Suprapubic skin (tissue), 4 donors: ENCODE data around the gene GKAP1. TPM values are rescaled to one million over a fixed set of nuclear protein-coding genes. Genes with fewer than 3 reads are reported as not detected.
"Not testable (repeated sequence)": the region's sequence is repeated elsewhere in the genome, so short reads cannot be mapped to it uniquely, and the experiment has no call there.

Experiments
- DNase-seq, 2 donors: peaks; one replicate each; pipeline ENCODE4 v3.0.0-alpha.2; 2019; ENCODE audit warnings: low spot score in 2 of 2
- H3K27ac ChIP-seq: fragments of 200-600 bp; sonication (generic); one replicate; pipeline ENCODE4 v1.5.1; 2019
- H3K27me3 ChIP-seq: fragments of 200-600 bp; sonication (generic); one replicate; pipeline ENCODE4 v1.5.1; 2019
- H3K36me3 ChIP-seq: fragments of 200-600 bp; sonication (generic); one replicate; pipeline ENCODE4 v1.5.1; 2019
- H3K4me1 ChIP-seq: fragments of 200-600 bp; sonication (generic); one replicate; pipeline ENCODE4 v1.5.1; 2019
- H3K4me3 ChIP-seq: fragments of 200-600 bp; sonication (generic); one replicate; pipeline ENCODE4 v1.5.1; 2019; ENCODE audit warnings: mild to moderate bottlenecking
- H3K9me3 ChIP-seq: fragments of 200-600 bp; sonication (generic); one replicate; pipeline ENCODE4 v1.5.1; 2019
- CTCF ChIP-seq, 2 donors: fragments of 200-600 bp in 1 of 2; fragments of 450-650 bp in 1 of 2; sonication (generic) in 1 of 2; IDR thresholded peaks; one replicate each; pipeline ENCODE4 v1.5.1; 2016 to 2019; ENCODE audit warnings: antibody characterized with exemption in 2 of 2, mild to moderate bottlenecking in 1 of 2, moderate library complexity in 1 of 2
- EP300 ChIP-seq: sonication (generic); formaldehyde crosslinking; IDR thresholded peaks from one replicate; pipeline ENCODE4 v1.6.1; 2017; ENCODE audit warnings: antibody characterized with exemption
- POLR2A ChIP-seq, 2 donors: fragments of 450-650 bp; IDR thresholded peaks; one replicate each; pipeline ENCODE4 v1.6.1; 2017; ENCODE audit warnings: antibody characterized with exemption in 2 of 2, mild to moderate bottlenecking in 2 of 2, moderate library complexity in 2 of 2
- POLR2AphosphoS5 ChIP-seq, 3 donors: sonication (generic); formaldehyde crosslinking; IDR thresholded peaks; one replicate each; pipeline ENCODE4 v1.6.1; 2017; ENCODE audit warnings: antibody characterized with exemption in 3 of 3
- WGBS: methylation state at CpG from one replicate; pipeline ENCODE4 v1.1.5; 2018; 5-methylcytosine and 5-hydroxymethylcytosine counted together
- total RNA-seq, 4 donors: library from RNA; depleted of rRNA; stranded (reverse); fragments of >200 nt; gene quantifications; one replicate each; pipeline ENCODE4 v1.1.0, GENCODE V29; 2016

GKAP1 gene
- total RNA-seq, 4 donors from 2014 or later = 1.1 to 6.3 (median 4.4) TPM

- peak; percentile 78 to 80 for DNase-seq
- Histone ChIP-seq H3K4me3 (peak overlapping the region; percentile 90), H3K4me1 (peaks cover 40% of the 10 kb centered on the region), H3K27me3 (no peaks in the 10 kb centered on the region), H3K9me3 (no peaks in the 10 kb centered on the region), H3K27ac (peak overlapping the region; percentile 98), H3K36me3 (no peaks in the 10 kb centered on the region)
- no peak for TF ChIP-seq EP300
- TF ChIP-seq POLR2AphosphoS5 (IDR thresholded peaks at IDR 0.05) = no peak
- no peak for TF ChIP-seq POLR2A (IDR thresholded peaks at IDR 0.05)
- 1% methylated on average over 41 of the region's 42 CpGs for WGBS
Measured at GRCh38 chr9:83706676-83707517, 110.7 kb downstream of the GKAP1 start.

GRCh38 chr9:83705219-83705651 is 112.3 kb downstream of the GKAP1 start:
- WGBS = 95% methylated on average over 12 of the region's 12 CpGs
- not testable (repeated sequence) for H3K9me3 ChIP-seq, DNase-seq, H3K27ac ChIP-seq, H3K36me3 ChIP-seq, H3K4me3 ChIP-seq, H3K27me3 ChIP-seq
- H3K4me1 ChIP-seq = peaks cover 57% of the 10 kb centered on the region

- Histone ChIP-seq H3K27me3 (no peaks in the 10 kb centered on the region), H3K27ac (no peak overlapping the region), H3K9me3 (no peaks in the 10 kb centered on the region), H3K4me3 (no peak overlapping the region), H3K4me1 (peaks cover 56% of the 10 kb centered on the region), H3K36me3 (no peaks in the 10 kb centered on the region)
- no peak for DNase-seq
- TF ChIP-seq EP300 = no peak
- TF ChIP-seq CTCF (IDR thresholded peaks at IDR 0.05) = no peak
- no peak for TF ChIP-seq POLR2A (IDR thresholded peaks at IDR 0.05)
- no peak for TF ChIP-seq POLR2AphosphoS5 (IDR thresholded peaks at IDR 0.05)
- 22% methylated on average over 6 of the region's 6 CpGs for WGBS
Measured at GRCh38 chr9:83701769-83702168, 115.8 kb downstream of the GKAP1 start.

GRCh38 chr9:83701286-83701685 is 116.3 kb downstream of the GKAP1 start:
- TF ChIP-seq EP300 = no peak
- no peak for TF ChIP-seq POLR2AphosphoS5 (IDR thresholded peaks at IDR 0.05)
- no peak for TF ChIP-seq CTCF (IDR thresholded peaks at IDR 0.05)
- no peak for TF ChIP-seq POLR2A (IDR thresholded peaks at IDR 0.05)

GRCh38 chr9:83699615-83700014 is 118.0 kb downstream of the GKAP1 start:
- no peak for TF ChIP-seq POLR2AphosphoS5 (IDR thresholded peaks at IDR 0.05)
- TF ChIP-seq POLR2A (IDR thresholded peaks at IDR 0.05) = no peak
- H3K36me3 ChIP-seq = no peaks in the 10 kb centered on the region
- no peak for DNase-seq
- no peaks in the 10 kb centered on the region for H3K27me3 ChIP-seq
- 80% methylated on average over 3 of the region's 3 CpGs for WGBS
- H3K27ac ChIP-seq = no peak overlapping the region
- no peaks in the 10 kb centered on the region for H3K9me3 ChIP-seq
- no peak overlapping the region for H3K4me3 ChIP-seq
- H3K4me1 ChIP-seq = peaks cover 40% of the 10 kb centered on the region

More at GRCh38 chr9:83701286-83701685, 116.3 kb downstream of the GKAP1 start:
- H3K4me1 ChIP-seq = peaks cover 51% of the 10 kb centered on the region
- H3K9me3 ChIP-seq = no peaks in the 10 kb centered on the region
- H3K27me3 ChIP-seq = no peaks in the 10 kb centered on the region
- DNase-seq = no peak
- no peak overlapping the region for H3K27ac ChIP-seq
- no peak overlapping the region for H3K4me3 ChIP-seq
- WGBS = 100% methylated on average over 1 of the region's 1 CpG
- no peaks in the 10 kb centered on the region for H3K36me3 ChIP-seq

GRCh38 chr9:83698976-83699585 is 118.5 kb downstream of the GKAP1 start:
- H3K36me3 ChIP-seq = no peaks in the 10 kb centered on the region
- TF ChIP-seq POLR2A (IDR thresholded peaks at IDR 0.05) (no peak), CTCF (IDR thresholded peaks at IDR 0.05) (no peak), POLR2AphosphoS5 (IDR thresholded peaks at IDR 0.05) (no peak), EP300 (no peak)
- H3K4me1 ChIP-seq = peaks cover 39% of the 10 kb centered on the region
- 71% methylated on average over 4 of the region's 4 CpGs for WGBS
- H3K27ac ChIP-seq = no peak overlapping the region
- H3K4me3 ChIP-seq = no peak overlapping the region
- H3K27me3 ChIP-seq = no peaks in the 10 kb centered on the region
- DNase-seq = no peak
- no peaks in the 10 kb centered on the region for H3K9me3 ChIP-seq
